Measurements from ENCODE around the gene RNF207.

DNA sequence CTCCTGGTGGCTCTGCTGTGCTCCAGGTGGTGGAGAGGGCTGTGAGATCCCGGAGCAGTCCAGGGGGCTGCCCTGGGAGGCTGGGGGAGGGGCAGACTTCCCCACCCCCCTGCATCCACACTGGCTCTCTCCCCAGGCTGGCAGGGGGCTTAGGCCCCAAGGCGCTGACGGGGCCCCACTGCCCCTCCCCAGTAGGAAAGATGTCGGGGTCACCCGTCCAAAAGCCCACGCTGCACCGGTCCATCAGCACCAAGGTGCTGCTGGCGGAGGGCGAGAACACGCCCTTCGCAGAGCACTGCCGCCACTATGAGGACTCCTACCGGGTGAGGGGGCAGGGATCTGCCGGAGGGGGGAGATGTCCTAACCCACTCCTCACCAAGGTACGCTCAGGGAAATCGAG lies 5.8 kb downstream of the RNF207 start:
- TF ChIP-seq CTCF (IDR thresholded peaks at IDR 0.05; ENCODE audit: insufficient read depth, low read length) (no peak), POLR2AphosphoS5 (IDR thresholded peaks at IDR 0.05; ENCODE audit: low read depth) (no peak), GABPA (IDR thresholded peaks at IDR 0.05; ENCODE audit: low read depth) (no peak)
- TF ChIP-seq, protein P1, sequence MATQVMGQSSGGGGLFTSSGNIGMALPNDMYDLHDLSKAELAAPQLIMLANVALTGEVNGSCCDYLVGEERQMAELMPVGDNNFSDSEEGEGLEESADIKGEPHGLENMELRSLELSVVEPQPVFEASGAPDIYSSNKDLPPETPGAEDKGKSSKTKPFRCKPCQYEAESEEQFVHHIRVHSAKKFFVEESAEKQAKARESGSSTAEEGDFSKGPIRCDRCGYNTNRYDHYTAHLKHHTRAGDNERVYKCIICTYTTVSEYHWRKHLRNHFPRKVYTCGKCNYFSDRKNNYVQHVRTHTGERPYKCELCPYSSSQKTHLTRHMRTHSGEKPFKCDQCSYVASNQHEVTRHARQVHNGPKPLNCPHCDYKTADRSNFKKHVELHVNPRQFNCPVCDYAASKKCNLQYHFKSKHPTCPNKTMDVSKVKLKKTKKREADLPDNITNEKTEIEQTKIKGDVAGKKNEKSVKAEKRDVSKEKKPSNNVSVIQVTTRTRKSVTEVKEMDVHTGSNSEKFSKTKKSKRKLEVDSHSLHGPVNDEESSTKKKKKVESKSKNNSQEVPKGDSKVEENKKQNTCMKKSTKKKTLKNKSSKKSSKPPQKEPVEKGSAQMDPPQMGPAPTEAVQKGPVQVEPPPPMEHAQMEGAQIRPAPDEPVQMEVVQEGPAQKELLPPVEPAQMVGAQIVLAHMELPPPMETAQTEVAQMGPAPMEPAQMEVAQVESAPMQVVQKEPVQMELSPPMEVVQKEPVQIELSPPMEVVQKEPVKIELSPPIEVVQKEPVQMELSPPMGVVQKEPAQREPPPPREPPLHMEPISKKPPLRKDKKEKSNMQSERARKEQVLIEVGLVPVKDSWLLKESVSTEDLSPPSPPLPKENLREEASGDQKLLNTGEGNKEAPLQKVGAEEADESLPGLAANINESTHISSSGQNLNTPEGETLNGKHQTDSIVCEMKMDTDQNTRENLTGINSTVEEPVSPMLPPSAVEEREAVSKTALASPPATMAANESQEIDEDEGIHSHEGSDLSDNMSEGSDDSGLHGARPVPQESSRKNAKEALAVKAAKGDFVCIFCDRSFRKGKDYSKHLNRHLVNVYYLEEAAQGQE (IDR thresholded peaks at IDR 0.05; ENCODE audit: insufficient replicate concordance, low read depth) = no peak
